Retinal pigment epithelial cell (primary cell): ENCODE results near the gene RAD17.

ENCODE experiments used
- DNase-seq: peaks from one replicate; pipeline ENCODE4 v3.0.0-alpha.2; 2010; ENCODE audit warnings: low read depth
- H3K4me3 ChIP-seq: 2 replicates; pipeline ENCODE4 v1.5.1; 2011; ENCODE audit warnings: mild to moderate bottlenecking, low read length, control low read depth, moderate library complexity
- TF ChIP-seq, protein P1 (sequence below): conservative IDR thresholded peaks from 2 replicates; pipeline ENCODE4 v1.5.1; 2011; ENCODE audit warnings: low read depth, low read length, control low read depth, inconsistent platforms

The RAD17 gene

DNA sequence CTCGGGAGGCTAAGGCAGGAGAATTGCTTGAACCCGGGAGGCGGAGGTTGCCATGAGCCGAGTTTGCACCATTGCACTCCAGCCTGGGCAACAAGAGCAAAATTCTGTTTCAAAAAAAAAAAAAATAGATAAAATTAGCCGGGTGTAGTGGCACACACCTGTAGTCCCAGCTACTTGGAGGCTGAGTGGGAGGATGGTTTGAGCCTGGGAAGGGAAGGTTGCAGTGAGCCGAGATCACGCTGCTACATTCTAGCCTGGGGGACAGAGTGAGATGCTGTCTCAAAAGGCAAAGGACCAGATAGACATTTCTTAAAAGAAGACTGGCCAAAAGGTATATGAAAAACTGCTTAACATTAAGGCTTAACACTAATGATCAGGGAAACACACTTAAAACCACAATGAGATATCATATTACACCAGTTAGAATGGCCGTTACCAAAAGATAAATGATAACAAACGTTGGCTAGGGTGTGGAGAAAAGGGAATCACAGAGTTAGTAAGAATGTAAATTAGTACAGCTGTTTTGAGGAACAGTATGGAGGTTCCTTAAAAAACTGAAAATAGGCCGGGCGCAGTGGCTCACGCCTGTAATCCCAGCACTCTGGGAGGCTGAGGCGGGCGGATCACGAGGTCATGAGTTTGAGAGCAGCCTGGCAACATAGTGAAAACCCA lies 35.2 kb downstream of the RAD17 start:
- H3K4me3 ChIP-seq: no peak overlapping the region
- TF ChIP-seq, protein P1, sequence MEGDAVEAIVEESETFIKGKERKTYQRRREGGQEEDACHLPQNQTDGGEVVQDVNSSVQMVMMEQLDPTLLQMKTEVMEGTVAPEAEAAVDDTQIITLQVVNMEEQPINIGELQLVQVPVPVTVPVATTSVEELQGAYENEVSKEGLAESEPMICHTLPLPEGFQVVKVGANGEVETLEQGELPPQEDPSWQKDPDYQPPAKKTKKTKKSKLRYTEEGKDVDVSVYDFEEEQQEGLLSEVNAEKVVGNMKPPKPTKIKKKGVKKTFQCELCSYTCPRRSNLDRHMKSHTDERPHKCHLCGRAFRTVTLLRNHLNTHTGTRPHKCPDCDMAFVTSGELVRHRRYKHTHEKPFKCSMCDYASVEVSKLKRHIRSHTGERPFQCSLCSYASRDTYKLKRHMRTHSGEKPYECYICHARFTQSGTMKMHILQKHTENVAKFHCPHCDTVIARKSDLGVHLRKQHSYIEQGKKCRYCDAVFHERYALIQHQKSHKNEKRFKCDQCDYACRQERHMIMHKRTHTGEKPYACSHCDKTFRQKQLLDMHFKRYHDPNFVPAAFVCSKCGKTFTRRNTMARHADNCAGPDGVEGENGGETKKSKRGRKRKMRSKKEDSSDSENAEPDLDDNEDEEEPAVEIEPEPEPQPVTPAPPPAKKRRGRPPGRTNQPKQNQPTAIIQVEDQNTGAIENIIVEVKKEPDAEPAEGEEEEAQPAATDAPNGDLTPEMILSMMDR: no peak
- DNase-seq: no peak

DNA sequence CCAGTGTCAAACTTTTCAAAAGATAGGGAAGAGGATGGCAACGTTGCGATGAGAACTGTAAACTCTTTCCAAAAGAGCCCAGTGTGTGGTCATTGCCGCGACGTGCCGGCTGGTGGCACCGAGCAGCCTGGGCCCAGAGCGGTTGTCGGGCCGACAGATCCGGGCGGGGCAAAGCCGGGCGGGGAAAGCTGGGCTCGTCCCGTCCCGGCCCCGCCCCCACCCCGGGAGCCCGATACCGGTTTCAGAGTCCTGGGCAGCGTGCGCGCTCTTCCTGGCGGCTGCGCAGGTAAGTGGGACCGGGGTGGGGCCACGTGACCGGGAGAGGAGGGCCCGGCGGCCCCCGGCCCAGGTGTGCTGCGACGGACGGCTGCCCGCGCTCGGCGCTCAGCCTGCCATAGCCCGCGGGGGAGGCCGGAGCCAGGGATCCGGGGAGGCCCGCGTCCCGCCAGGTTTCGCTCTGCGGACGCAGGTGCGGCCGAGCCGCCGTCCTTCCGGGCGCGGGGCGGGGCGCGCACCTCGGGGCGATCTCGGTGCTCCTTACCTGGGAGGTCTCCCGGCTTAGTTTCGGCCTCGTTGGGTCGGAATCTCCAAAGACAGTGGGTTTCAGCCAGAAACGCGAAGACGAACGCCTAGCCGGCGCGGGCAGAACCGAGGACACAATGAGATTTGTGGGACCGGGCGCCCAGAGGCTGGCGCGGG lies 45.4 kb downstream of the RAD17 start, which contains the start of gene MARVELD2:
Gene MARVELD2, plus strand, starts transcription at position 232 of the 699 bp plus-strand sequence. CDS start 4,270 bp downstream, outside the sequence.
- TF ChIP-seq, protein P1: peak; percentile 54
- H3K4me3 ChIP-seq: peak within 1 kb of the TSS; percentile 74
- no peak for DNase-seq

DNA sequence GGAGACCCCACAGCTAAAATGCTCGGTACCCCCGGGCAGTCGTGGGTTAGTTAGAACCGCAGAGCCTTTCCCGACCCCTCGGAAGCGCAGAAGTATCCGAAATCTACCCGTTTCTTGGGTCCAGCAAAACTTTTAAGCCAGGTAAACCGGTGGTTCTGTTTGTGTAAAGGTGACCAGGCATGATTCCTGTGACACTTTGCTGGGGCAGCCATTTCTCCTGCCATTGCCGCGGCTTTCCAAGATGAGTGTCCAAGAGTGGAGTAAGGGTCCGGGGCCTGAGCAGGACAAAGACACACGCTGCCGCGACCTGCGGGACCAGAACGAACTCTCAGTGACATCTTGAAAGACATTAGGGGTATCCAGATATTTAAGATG lies 46.0 kb downstream of the RAD17 start:
- DNase-seq: no peak
- peak overlapping the region; percentile 74 for H3K4me3 ChIP-seq
- TF ChIP-seq, protein P1: no peak

DNA sequence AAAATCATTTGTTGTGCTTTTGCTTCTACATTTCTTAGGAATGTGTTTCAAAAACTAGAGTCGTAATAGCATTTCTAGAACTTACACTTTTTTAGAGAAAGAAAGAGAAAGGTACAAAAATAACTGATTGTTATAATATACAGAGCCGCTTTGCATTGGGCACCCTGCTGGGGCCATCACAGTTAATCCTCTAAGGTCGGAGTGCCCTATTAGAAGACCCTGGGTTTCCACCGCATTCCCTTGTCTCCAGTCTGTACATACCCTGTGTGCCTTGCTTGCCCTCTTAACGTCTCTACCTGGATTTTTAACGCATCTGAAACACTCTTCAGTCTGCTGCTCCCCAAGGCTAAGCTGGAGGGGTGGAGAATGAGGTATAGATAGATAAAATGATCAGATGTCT lies 46.6 kb downstream of the RAD17 start:
- DNase-seq: no peak
- H3K4me3 ChIP-seq: peak overlapping the region; percentile 74
- TF ChIP-seq, protein P1: no peak

DNA sequence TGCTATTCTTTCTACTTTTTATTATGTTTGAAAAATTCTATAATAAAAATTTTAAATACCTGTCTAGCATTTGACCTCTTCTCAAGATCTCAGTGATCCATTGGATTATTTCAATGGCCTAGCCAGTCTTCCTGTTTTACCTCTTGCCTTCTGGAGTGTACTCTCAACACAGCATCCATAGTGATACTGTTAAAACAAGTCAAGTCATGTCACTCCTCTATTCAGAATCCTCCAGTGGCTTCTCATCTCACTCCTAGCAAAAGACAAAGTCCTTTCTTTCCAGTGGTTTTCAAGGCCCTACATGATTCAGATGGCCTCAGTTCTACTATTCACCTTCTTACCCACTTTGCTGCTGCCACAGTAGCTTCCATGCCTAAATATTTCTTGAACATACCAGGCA lies 47.1 kb downstream of the RAD17 start:
- no peak for DNase-seq
- TF ChIP-seq, protein P1: no peak
- no peak overlapping the region for H3K4me3 ChIP-seq

DNA sequence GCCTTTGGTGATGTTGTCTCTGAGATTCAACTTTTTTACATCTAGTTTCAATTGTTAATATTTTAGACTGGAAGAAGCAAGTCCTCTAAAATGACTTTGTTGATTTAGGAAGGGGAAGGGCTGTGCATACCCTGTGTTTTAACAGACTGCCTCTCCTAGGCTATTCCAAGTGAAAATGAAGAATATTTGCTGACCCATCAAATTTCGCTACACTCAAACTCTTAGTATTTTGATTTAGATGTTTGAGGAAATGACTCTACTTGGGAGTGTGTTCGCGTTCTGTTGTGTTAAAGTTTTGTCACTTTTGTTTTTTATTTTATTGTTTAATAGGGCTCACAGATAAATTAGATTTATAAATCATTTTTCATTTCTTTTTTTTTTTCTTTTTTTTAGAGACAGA lies 48.9 kb downstream of the RAD17 start:
- H3K4me3 ChIP-seq: no peak overlapping the region
- TF ChIP-seq, protein P1: no peak
- no peak for DNase-seq
